ENCODE measurements around the gene MAST3. TPM values are rescaled to one million over a fixed set of nuclear protein-coding genes. Genes with fewer than 3 reads are reported as not detected.
A peak's percentile ranks its signal among the peaks of the same experiment; 100 is the strongest.
"Not testable (repeated sequence)": the region's sequence is repeated elsewhere in the genome, so short reads cannot be mapped to it uniquely, and the experiment has no call there.

MAST3 gene
- total RNA-seq, 1 donor from 2014 or later: 3.9 TPM

- no peak for TF ChIP-seq CTCF (IDR thresholded peaks at IDR 0.05; ENCODE audit: unreplicated experiment)
- Mint-ChIP-seq H3K4me3 (ENCODE audit: unreplicated experiment) (peak overlapping the region; percentile 65), H3K27ac (ENCODE audit: unreplicated experiment) (no peak overlapping the region), H3K36me3 (ENCODE audit: low read depth, unreplicated experiment) (peaks cover 4% of the 10 kb centered on the region), H3K27me3 (ENCODE audit: unreplicated experiment) (peaks cover 12% of the 10 kb centered on the region), H3K9me3 (ENCODE audit: unreplicated experiment) (no peaks in the 10 kb centered on the region), H3K4me1 (ENCODE audit: unreplicated experiment) (peaks cover 9% of the 10 kb centered on the region)
- DNase-seq (ENCODE audit: low spot score): no peak
Observed at GRCh38 chr19:18104793-18105131, 7.2 kb downstream of the MAST3 start.

GRCh38 chr19:18105259-18105658 is 7.7 kb downstream of the MAST3 start:
- H3K9me3 Mint-ChIP-seq (ENCODE audit: unreplicated experiment); H3K36me3 Mint-ChIP-seq (ENCODE audit: low read depth, unreplicated experiment); H3K4me3 Mint-ChIP-seq (ENCODE audit: unreplicated experiment); H3K4me1 Mint-ChIP-seq (ENCODE audit: unreplicated experiment); DNase-seq (ENCODE audit: low spot score); H3K27ac Mint-ChIP-seq (ENCODE audit: unreplicated experiment): not testable (repeated sequence)
- H3K27me3 Mint-ChIP-seq (ENCODE audit: unreplicated experiment): peaks cover 11% of the 10 kb centered on the region

- H3K4me3 Mint-ChIP-seq (ENCODE audit: unreplicated experiment): no peak overlapping the region
- H3K9me3 Mint-ChIP-seq (ENCODE audit: unreplicated experiment): no peaks in the 10 kb centered on the region
- DNase-seq (ENCODE audit: low spot score): no peak
- TF ChIP-seq CTCF (IDR thresholded peaks at IDR 0.05; ENCODE audit: unreplicated experiment): no peak
- peaks cover 14% of the 10 kb centered on the region for H3K27me3 Mint-ChIP-seq (ENCODE audit: unreplicated experiment)
- no peak overlapping the region for H3K27ac Mint-ChIP-seq (ENCODE audit: unreplicated experiment)
- peaks cover 9% of the 10 kb centered on the region for H3K4me1 Mint-ChIP-seq (ENCODE audit: unreplicated experiment)
- H3K36me3 Mint-ChIP-seq (ENCODE audit: low read depth, unreplicated experiment): peaks cover 4% of the 10 kb centered on the region
Observed at GRCh38 chr19:18107235-18107634, 9.7 kb downstream of the MAST3 start.

GRCh38 chr19:18108897-18109296 is 11.3 kb downstream of the MAST3 start:
- DNase-seq (ENCODE audit: low spot score): no peak
- Mint-ChIP-seq H3K27me3 (ENCODE audit: unreplicated experiment) (peaks cover 12% of the 10 kb centered on the region), H3K4me3 (ENCODE audit: unreplicated experiment) (peak overlapping the region; percentile 88), H3K4me1 (ENCODE audit: unreplicated experiment) (peaks cover 9% of the 10 kb centered on the region), H3K9me3 (ENCODE audit: unreplicated experiment) (no peaks in the 10 kb centered on the region), H3K36me3 (ENCODE audit: low read depth, unreplicated experiment) (peaks cover 4% of the 10 kb centered on the region), H3K27ac (ENCODE audit: unreplicated experiment) (no peak overlapping the region)
- TF ChIP-seq CTCF (IDR thresholded peaks at IDR 0.05; ENCODE audit: unreplicated experiment): no peak

- DNase-seq (ENCODE audit: low spot score): no peak
- Mint-ChIP-seq H3K36me3 (ENCODE audit: low read depth, unreplicated experiment) (peaks cover 4% of the 10 kb centered on the region), H3K27me3 (ENCODE audit: unreplicated experiment) (peaks cover 15% of the 10 kb centered on the region), H3K4me3 (ENCODE audit: unreplicated experiment) (peak overlapping the region; percentile 88), H3K4me1 (ENCODE audit: unreplicated experiment) (peaks cover 9% of the 10 kb centered on the region), H3K27ac (ENCODE audit: unreplicated experiment) (no peak overlapping the region), H3K9me3 (ENCODE audit: unreplicated experiment) (no peaks in the 10 kb centered on the region)
- no peak for TF ChIP-seq CTCF (IDR thresholded peaks at IDR 0.05; ENCODE audit: unreplicated experiment)
Observed at GRCh38 chr19:18109341-18109732, 11.8 kb downstream of the MAST3 start.
